ENCODE results near the gene LARGE1. TPM values are rescaled to one million over a fixed set of nuclear protein-coding genes. Genes with fewer than 3 reads are reported as not detected.

LARGE1 gene
- total RNA-seq, 1 donor from 2014 or later: 29.5 TPM

GRCh38 chr22:33666961-33667619 lies 253.2 kb downstream of the LARGE1 start:
- TF ChIP-seq CTCF (IDR thresholded peaks at IDR 0.05): no peak
- no peak for TF ChIP-seq POLR2AphosphoS5 (IDR thresholded peaks at IDR 0.05; ENCODE audit: insufficient read depth in 1 of 2, low read depth in 1 of 2)
- no peak for TF ChIP-seq POLR2A (IDR thresholded peaks at IDR 0.05)
- no peak for DNase-seq (ENCODE audit: extremely low spot score in 2 of 2)
- no peaks in the 10 kb centered on the region for H3K27me3 ChIP-seq
- H3K9me3 ChIP-seq: no peaks in the 10 kb centered on the region
- no peaks in the 10 kb centered on the region for H3K36me3 ChIP-seq
- intact Hi-C loops (cut with DNase I): no loop called here
- H3K4me1 ChIP-seq: no peaks in the 10 kb centered on the region
- no peak overlapping the region for H3K27ac ChIP-seq
- H3K4me3 ChIP-seq: no peak overlapping the region

GRCh38 chr22:33666279-33666960 lies 253.9 kb downstream of the LARGE1 start:
- Histone ChIP-seq H3K9me3 (no peaks in the 10 kb centered on the region), H3K36me3 (no peaks in the 10 kb centered on the region), H3K27ac (no peak overlapping the region), H3K27me3 (no peaks in the 10 kb centered on the region), H3K4me3 (no peak overlapping the region), H3K4me1 (no peaks in the 10 kb centered on the region)
- no peak for DNase-seq (ENCODE audit: extremely low spot score in 2 of 2)
- intact Hi-C loops (cut with DNase I): no loop called here
- TF ChIP-seq POLR2AphosphoS5 (IDR thresholded peaks at IDR 0.05; ENCODE audit: insufficient read depth in 1 of 2, low read depth in 1 of 2) (no peak), CTCF (IDR thresholded peaks at IDR 0.05) (no peak), POLR2A (IDR thresholded peaks at IDR 0.05) (no peak)

GRCh38 chr22:33659448-33659847 lies 260.8 kb downstream of the LARGE1 start:
- intact Hi-C loops (cut with DNase I): loop anchor here (2.0 to 10.0 kb wide), 2 partner anchors 125 to 261 kb away; partner anchors contain the start of gene LARGE1
- Histone ChIP-seq H3K4me3 (no peak overlapping the region), H3K9me3 (no peaks in the 10 kb centered on the region), H3K36me3 (no peaks in the 10 kb centered on the region), H3K4me1 (peaks cover 30% of the 10 kb centered on the region), H3K27ac (peak overlapping the region; percentile 53), H3K27me3 (no peaks in the 10 kb centered on the region)
- TF ChIP-seq POLR2AphosphoS5 (IDR thresholded peaks at IDR 0.05; ENCODE audit: insufficient read depth in 1 of 2, low read depth in 1 of 2) (peak in 1 of 2 donors; percentile 60), CTCF (IDR thresholded peaks at IDR 0.05) (no peak)
- DNase-seq (ENCODE audit: extremely low spot score in 2 of 2): peak in 1 of 2 donors; percentile 89

- no peaks in the 10 kb centered on the region for H3K9me3 ChIP-seq
- TF ChIP-seq POLR2AphosphoS5 (IDR thresholded peaks at IDR 0.05; ENCODE audit: insufficient read depth in 1 of 2, low read depth in 1 of 2) (peak in 1 of 2 donors; percentile 38), POLR2A (IDR thresholded peaks at IDR 0.05) (no peak)
- H3K4me3 ChIP-seq: no peak overlapping the region
- peak overlapping the region; percentile 53 for H3K27ac ChIP-seq
- H3K4me1 ChIP-seq: peaks cover 30% of the 10 kb centered on the region
- peak in 1 of 2 donors; percentile 92 for DNase-seq (ENCODE audit: extremely low spot score in 2 of 2)
- H3K36me3 ChIP-seq: no peaks in the 10 kb centered on the region
- intact Hi-C loops (cut with DNase I): loop anchor here (2.0 to 10.0 kb wide), 2 partner anchors 124 to 262 kb away; partner anchors contain the start of gene LARGE1
- no peaks in the 10 kb centered on the region for H3K27me3 ChIP-seq
Measured at GRCh38 chr22:33658775-33659174, 261.5 kb downstream of the LARGE1 start.

- intact Hi-C loops (cut with DNase I): loop anchor here (2.0 to 10.0 kb wide), 2 partner anchors 123 to 263 kb away; partner anchors contain the start of gene LARGE1
- H3K4me3 ChIP-seq: no peak overlapping the region
- DNase-seq (ENCODE audit: extremely low spot score in 2 of 2): no peak
- H3K4me1 ChIP-seq: peaks cover 30% of the 10 kb centered on the region
- H3K36me3 ChIP-seq: no peaks in the 10 kb centered on the region
- no peaks in the 10 kb centered on the region for H3K27me3 ChIP-seq
- H3K27ac ChIP-seq: no peak overlapping the region
- TF ChIP-seq CTCF (IDR thresholded peaks at IDR 0.05) (no peak), POLR2AphosphoS5 (IDR thresholded peaks at IDR 0.05; ENCODE audit: insufficient read depth in 1 of 2, low read depth in 1 of 2) (no peak), POLR2A (IDR thresholded peaks at IDR 0.05) (no peak)
- H3K9me3 ChIP-seq: no peaks in the 10 kb centered on the region
Measured at GRCh38 chr22:33657670-33658069, 262.6 kb downstream of the LARGE1 start.
